ENCODE results near the gene XYLT1. TPM values are rescaled to one million over a fixed set of nuclear protein-coding genes. Genes with fewer than 3 reads are reported as not detected.
A peak's percentile ranks its signal among the peaks of the same experiment; 100 is the strongest.

Gene XYLT1
- total and polyA plus RNA-seq, 2 of the 13 experiments (the other 11 are each of a cell fraction or from before 2014, with no cell fraction given): not detected

GRCh38 chr16:17056666-17057065, 414.1 kb downstream of the XYLT1 start:
- CTCF ChIA-PET (ENCODE audit: low intra/inter-chr PET ratio, low total read pairs): no interaction called here
- in situ Hi-C loops (cut with HindIII; ENCODE audit: extremely low pct_ligation_motif_present, low pct_unique_long_range_greater_than_20kb): no loop called here
- ATAC-seq: no peak; the same call in 2 of the 3 replicates

GRCh38 chr16:17053536-17054160, 417.1 kb downstream of the XYLT1 start:
- Histone ChIP-seq H3K9me3 (ENCODE audit: low read length) (peaks cover 7% of the 10 kb centered on the region), H3K36me3 (replicated peaks in 1 of 2; ENCODE audit: control insufficient read depth in 1 of 2, insufficient read depth in 2 of 2, low read length in 2 of 2) (no peaks in the 10 kb centered on the region), H3K4me1 (ENCODE audit: insufficient read depth, low read length) (no peaks in the 10 kb centered on the region), H3K4me3 (replicated peaks in 1 of 3; ENCODE audit: insufficient read depth in 1 of 3, low read depth in 2 of 3, low read length in 3 of 3) (no peak overlapping the region), H3K79me2 (ENCODE audit: insufficient read depth, low read length) (no peaks in the 10 kb centered on the region), H3K27ac (ENCODE audit: extremely low read length, insufficient read depth, low read length) (no peak overlapping the region), H3K9ac (ENCODE audit: insufficient read depth, low read depth, low read length) (no peak overlapping the region), H4K20me1 (ENCODE audit: insufficient read depth, low read length) (no peaks in the 10 kb centered on the region), H3K4me2 (ENCODE audit: low read depth, low read length) (no peak overlapping the region), H2AFZ (ENCODE audit: low read length) (no peak overlapping the region), H3K27me3 (ENCODE audit: control insufficient read depth in 1 of 2, insufficient read depth in 2 of 2, low read length in 2 of 2) (no peaks in the 10 kb centered on the region)
- ChIA-PET CTCF (ENCODE audit: low intra/inter-chr PET ratio, low total read pairs) (no interaction called here), POLR2A (no interaction called here)
- 0% methylated on average over 4 of the region's 4 CpGs for WGBS (ENCODE audit: low lambda C conversion rate)
- DNase-seq (ENCODE audit: low spot score) (no peak), FAIRE-seq (no peak), ATAC-seq (no peak)
- no TSS peak for BruUV-seq (replicated peaks)
- in situ Hi-C loops (cut with HindIII; ENCODE audit: extremely low pct_ligation_motif_present, low pct_unique_long_range_greater_than_20kb) (no loop called here), intact Hi-C loops (cut with micrococcal nuclease; ENCODE audit: unreplicated experiment) (no loop called here)
- TF ChIP-seq CTCF (CRISPR knock-in tag; IDR thresholded peaks at IDR 0.05) (0 out of 2 replicates have a peak, but pooled peaks have one; percentile 5), ERF (CRISPR knock-in tag; IDR thresholded peaks at IDR 0.05) (no peak)

More at GRCh38 chr16:17056666-17057065, 414.1 kb downstream of the XYLT1 start:
- Histone ChIP-seq H3K9me3 (ENCODE audit: low read length) (no peaks in the 10 kb centered on the region; the same call in 1 of the 2 replicates), H3K4me1 (ENCODE audit: insufficient read depth, low read length) (no peaks in the 10 kb centered on the region), H3K9ac (ENCODE audit: insufficient read depth, low read depth, low read length) (no peak overlapping the region), H3K36me3 (replicated peaks in 1 of 2; ENCODE audit: control insufficient read depth in 1 of 2, insufficient read depth in 2 of 2, low read length in 2 of 2) (no peaks in the 10 kb centered on the region), H3K27me3 (ENCODE audit: control insufficient read depth in 1 of 2, insufficient read depth in 2 of 2, low read length in 2 of 2) (no peaks in the 10 kb centered on the region), H3K4me2 (ENCODE audit: low read depth, low read length) (no peak overlapping the region), H3K27ac (ENCODE audit: extremely low read length, insufficient read depth, low read length) (no peak overlapping the region), H3K4me3 (replicated peaks in 1 of 3; ENCODE audit: insufficient read depth in 1 of 3, low read depth in 2 of 3, low read length in 3 of 3) (no peak overlapping the region), H2AFZ (ENCODE audit: low read length) (no peak overlapping the region), H4K20me1 (ENCODE audit: insufficient read depth, low read length) (no peaks in the 10 kb centered on the region), H3K79me2 (ENCODE audit: insufficient read depth, low read length) (no peaks in the 10 kb centered on the region)
- intact Hi-C loops (cut with micrococcal nuclease; ENCODE audit: unreplicated experiment): no loop called here
- no TSS peak for BruUV-seq (replicated peaks)
- 0% methylated on average over 1 of the region's 1 CpG for WGBS (ENCODE audit: low lambda C conversion rate)
- no peak for FAIRE-seq
- TF ChIP-seq ELK4 (CRISPR knock-in tag; IDR thresholded peaks at IDR 0.05; ENCODE audit: borderline replicate concordance) (no peak), BRCA1 (CRISPR knock-in tag; IDR thresholded peaks at IDR 0.05) (no peak)
- DNase-seq (ENCODE audit: low spot score): no peak
- POLR2A ChIA-PET: no interaction called here

Small RNA genes lying within 50 kb of the gene (small RNA-seq; reads per million reads assigned to genes)
- 0 reads per million in 3 experiments for gene AC109446.1 (ENCODE audit: insufficient read depth in 2 of 3, insufficient read length in 3 of 3, low read depth in 2 of 3, low replicate concordance in 1 of 3)

Measured in HepG2 (cell line).